ENCODE measurements around the gene AR.
"Not testable (repeated sequence)": the region's sequence is repeated elsewhere in the genome, so short reads cannot be mapped to it uniquely, and the experiment has no call there.

AR gene

GRCh38 chrX:67648361-67648760 lies 104.5 kb downstream of the AR start:
- no peak for DNase-seq

DNA sequence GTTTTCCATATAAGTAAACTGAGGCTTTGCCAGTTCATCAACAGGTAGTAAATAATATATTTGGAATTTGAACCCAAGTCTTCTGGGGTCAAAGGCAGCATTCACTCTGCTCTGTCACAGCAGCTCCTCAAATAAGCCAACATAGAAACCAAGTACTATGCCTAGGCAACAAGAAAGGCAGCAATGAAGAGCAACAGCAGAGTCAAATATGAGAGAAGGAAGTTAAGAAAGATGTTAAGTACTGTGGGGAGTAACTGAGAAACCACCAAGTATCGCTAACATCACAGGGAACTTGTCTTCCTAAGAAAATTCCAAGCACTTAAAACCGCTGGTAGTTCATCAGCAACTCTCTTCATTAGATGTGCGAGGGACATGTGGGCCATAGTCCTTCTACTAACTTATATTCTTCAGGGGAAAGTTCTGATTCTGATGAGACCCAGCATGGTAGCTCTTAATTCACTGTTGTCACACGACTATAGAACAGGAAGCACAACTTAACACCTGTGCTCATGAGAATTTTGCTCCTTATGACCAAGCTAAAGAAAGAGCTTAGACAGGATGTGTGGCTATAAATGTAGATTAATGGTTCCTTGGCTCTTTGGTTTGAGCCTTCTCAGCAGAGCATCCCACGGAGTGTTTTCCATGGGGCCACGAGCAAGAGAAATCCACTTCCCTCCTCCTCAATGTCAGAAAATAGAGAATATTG lies 107.8 kb downstream of the AR start:
- DNase-seq, result no peak

GRCh38 chrX:67652543-67652942 lies 108.7 kb downstream of the AR start:
- no peak for DNase-seq

DNA sequence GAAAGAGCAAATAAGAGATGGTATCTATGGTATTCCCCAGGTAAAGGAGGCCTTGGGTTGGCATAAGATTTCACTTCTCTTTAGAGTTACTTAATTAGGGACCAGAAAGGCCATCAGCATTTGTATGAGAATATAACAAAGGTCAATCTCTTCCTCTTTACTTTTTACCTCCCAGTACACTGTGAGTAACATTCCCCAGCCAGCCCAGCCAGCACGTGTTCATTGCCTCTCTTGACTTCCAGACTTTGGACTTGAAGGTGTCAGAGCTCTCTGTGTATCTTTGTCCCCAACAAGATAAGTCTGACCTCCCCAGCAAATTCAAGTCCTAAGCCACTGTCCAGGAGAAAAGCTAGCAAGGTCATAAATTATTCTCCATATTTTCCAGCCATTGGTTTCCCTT lies 110.5 kb downstream of the AR start:
- DNase-seq, result no peak

GRCh38 chrX:67665583-67665982 lies 121.8 kb downstream of the AR start:
- no peak for DNase-seq

- not testable (repeated sequence) for DNase-seq
Observed at GRCh38 chrX:67670717-67671116, 126.9 kb downstream of the AR start.

DNA sequence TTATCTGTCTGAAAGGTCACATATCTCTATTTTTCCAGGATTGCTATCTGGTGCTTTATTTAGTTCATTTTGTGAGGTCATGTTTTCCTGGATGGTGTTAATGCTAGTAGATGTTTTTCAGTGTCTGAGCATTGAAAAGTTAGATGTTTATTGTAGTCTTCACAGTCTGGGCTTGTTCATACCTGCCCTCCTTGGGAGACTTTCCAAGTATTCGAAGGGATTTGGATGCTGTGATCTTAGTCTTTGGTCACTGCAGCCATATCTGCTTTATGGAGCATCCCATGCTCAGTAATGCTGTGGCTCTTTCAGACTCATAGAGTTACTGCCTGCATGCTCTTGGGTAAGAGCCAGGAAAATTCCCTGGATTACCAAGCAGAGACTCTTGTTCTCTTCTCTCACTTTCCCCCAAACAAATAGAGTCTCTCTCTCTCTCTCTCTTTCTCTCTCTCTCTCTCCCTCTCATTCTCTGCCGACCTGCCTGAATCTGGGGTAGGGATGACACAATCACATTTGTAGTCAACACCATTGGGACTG lies 130.0 kb downstream of the AR start:
- DNase-seq, result no peak

- no peak for DNase-seq
Observed at GRCh38 chrX:67674741-67675140, 130.9 kb downstream of the AR start.

DNA sequence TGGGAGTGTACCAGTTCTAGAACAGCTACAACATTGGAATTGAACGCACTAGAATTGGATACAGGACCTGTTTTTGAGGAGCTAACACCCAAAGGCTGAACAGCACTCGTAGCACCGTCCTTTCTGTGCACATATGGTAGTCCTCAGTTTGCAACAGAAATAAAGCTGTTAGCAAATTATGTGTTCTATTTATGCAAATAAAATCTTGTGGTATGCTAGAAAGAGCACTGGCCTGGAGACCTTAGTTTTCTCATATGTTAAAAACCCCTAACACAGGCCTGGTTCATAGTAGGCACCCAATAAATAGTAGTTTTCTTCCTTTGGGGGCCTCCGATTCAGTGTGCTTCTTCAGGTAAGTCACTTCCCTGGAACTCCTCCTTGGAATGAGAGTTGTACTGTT lies 140.3 kb downstream of the AR start:
- DNase-seq, result no peak

GRCh38 chrX:67692246-67692645 lies 148.4 kb downstream of the AR start:
- peak; percentile 49 for DNase-seq

DNA sequence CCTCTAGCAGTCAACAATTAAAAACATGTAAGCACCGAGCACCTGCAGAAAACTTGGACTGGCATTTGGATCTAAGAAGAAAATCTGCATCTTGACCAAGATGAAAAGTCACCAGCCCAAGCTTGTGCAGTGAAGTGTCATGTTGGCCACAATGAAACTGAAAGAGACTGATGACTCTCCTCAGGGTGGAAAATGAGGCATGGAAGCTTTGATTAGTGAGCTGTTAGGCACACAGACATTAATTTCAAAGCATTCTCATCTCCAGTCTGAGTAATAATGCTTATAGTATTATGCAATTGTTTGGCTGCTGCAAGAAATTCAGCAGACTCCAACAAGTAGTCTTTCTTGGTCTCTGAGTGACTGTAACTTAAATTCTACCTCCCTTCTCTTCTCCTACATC lies 150.1 kb downstream of the AR start:
- peak; percentile 30 for DNase-seq

- DNase-seq, result no peak
Observed at GRCh38 chrX:67697452-67697851, 153.6 kb downstream of the AR start.

GRCh38 chrX:67700602-67701001 lies 156.8 kb downstream of the AR start:
- peak; percentile 34 for DNase-seq

- no peak for DNase-seq
Observed at GRCh38 chrX:67714004-67714403, 170.2 kb downstream of the AR start.

DNA sequence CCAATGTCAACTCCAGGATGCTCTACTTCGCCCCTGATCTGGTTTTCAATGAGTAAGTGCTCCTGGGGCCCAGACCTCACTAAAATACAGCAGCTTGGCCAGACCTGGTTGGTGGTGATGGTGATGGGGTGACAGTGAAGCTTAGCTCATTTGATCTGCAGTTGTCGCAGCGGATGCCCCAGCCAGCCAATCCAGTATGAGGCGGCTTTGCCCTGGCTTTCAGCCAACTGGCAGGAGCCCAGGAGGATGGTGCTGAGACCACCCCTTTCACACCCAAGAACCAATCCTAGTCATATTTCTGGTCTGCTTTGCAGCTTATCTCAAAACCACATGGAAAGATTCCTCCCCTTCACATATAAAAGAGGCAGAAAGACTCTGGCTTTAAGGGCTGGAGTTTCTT lies 173.8 kb downstream of the AR start:
- no peak for DNase-seq

DNA sequence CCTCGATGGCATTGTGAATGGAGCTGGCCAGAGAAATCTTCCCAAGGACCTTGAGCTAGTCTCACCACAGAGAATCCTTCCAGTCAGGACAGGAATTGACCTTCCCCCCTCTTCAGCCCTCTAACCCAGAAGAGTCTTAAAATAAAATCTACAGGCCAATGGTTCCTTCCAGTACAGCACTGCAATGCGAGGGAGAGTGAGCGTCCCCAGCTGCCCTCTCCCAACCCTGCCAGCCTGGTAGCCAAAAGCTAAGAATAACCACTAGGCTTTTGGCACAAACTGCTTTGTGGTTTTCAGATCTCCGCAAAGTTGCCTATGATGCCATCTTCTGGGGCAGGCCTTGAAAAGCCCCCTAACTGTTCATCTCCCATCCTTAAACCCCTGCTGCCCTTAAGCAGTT lies 175.1 kb downstream of the AR start:
- no peak for DNase-seq

GRCh38 chrX:67720344-67720743 lies 176.5 kb downstream of the AR start:
- DNase-seq, result no peak

DNA sequence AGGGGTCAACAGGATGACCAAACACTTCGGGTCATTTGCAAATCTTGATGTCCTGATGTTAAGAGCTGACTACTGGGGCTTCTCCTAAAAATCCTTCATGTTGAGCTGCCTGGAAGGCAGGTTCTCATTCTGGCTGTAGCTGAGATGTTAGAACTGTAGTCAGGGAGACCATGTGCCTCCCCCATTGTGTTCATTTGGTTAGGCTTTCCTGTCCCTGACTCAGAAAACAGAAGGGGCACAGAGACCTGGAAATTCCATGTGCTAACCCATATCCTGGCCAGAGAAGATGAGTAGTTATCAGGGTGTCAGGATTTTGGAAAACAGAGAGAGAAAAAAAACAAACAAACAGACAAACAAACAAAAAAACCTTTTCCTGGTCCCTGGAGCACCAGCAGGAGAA lies 177.5 kb downstream of the AR start:
- no peak for DNase-seq

GRCh38 chrX:67723580-67724351 lies 179.9 kb downstream of the AR start:
- DNase-seq, result no peak

DNA sequence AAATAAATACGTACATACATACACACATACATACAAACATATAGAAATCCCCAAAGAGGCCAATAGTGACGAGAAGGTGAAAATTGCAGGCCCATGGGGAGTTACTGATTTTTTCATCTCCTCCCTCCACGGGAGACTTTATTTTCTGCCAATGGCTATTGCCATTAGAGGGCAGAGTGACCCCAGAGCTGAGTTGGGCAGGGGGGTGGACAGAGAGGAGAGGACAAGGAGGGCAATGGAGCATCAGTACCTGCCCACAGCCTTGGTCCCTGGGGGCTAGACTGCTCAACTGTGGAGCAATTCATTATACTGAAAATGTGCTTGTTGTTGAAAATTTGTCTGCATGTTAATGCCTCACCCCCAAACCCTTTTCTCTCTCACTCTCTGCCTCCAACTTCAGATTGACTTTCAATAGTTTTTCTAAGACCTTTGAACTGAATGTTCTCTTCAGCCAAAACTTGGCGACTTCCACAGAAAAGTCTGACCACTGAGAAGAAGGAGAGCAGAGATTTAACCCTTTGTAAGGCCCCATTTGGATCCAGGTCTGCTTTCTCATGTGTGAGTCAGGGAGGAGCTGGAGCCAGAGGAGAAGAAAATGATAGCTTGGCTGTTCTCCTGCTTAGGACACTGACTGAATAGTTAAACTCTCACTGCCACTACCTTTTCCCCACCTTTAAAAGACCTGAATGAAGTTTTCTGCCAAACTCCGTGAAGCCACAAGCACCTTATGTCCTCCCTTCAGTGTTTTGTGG lies 180.7 kb downstream of the AR start:
- peak; percentile 13 for DNase-seq

DNA sequence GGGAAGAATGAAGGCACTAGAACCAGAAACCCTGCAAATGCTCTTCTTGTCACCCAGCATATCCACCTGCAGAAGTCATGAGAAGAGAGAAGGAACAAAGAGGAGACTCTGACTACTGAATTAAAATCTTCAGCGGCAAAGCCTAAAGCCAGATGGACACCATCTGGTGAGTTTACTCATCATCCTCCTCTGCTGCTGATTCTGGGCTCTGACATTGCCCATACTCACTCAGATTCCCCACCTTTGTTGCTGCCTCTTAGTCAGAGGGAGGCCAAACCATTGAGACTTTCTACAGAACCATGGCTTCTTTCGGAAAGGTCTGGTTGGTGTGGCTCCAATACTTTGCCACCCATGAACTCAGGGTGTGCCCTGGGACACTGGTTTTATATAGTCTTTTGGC lies 181.7 kb downstream of the AR start:
- peak; percentile 1 for DNase-seq

DNA sequence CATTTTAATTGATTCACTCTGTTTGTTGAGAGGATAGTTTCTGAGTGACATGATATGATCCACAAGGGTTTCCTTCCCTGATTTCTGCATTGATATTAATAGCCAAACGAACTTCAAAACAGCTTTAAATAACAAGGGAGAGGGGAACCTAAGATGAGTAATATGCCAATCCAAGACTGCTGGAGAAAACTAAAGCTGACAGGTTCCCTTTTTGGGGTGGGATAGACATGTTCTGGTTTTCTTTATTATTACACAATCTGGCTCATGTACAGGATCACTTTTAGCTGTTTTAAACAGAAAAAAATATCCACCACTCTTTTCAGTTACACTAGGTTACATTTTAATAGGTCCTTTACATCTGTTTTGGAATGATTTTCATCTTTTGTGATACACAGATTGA lies 182.2 kb downstream of the AR start:
- no peak for DNase-seq

DNA sequence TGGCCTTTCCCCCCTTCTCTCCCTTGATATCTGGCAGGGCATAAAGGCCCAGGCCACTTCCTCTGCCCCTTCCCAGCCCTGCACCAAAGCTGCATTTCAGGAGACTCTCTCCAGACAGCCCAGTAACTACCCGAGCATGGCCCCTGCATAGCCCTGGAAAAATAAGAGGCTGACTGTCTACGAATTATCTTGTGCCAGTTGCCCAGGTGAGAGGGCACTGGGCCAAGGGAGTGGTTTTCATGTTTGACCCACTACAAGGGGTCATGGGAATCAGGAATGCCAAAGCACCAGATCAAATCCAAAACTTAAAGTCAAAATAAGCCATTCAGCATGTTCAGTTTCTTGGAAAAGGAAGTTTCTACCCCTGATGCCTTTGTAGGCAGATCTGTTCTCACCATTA lies 183.8 kb downstream of the AR start:
- DNase-seq, result no peak

GRCh38 chrX:67730296-67730695 lies 186.5 kb downstream of the AR start:
- DNase-seq, result no peak
